ENCODE results near the gene NBAS. TPM values are rescaled to one million over a fixed set of nuclear protein-coding genes. Genes with fewer than 3 reads are reported as not detected.

The NBAS gene
- polyA plus RNA-seq, 1 donor = 55.8 TPM

DNA sequence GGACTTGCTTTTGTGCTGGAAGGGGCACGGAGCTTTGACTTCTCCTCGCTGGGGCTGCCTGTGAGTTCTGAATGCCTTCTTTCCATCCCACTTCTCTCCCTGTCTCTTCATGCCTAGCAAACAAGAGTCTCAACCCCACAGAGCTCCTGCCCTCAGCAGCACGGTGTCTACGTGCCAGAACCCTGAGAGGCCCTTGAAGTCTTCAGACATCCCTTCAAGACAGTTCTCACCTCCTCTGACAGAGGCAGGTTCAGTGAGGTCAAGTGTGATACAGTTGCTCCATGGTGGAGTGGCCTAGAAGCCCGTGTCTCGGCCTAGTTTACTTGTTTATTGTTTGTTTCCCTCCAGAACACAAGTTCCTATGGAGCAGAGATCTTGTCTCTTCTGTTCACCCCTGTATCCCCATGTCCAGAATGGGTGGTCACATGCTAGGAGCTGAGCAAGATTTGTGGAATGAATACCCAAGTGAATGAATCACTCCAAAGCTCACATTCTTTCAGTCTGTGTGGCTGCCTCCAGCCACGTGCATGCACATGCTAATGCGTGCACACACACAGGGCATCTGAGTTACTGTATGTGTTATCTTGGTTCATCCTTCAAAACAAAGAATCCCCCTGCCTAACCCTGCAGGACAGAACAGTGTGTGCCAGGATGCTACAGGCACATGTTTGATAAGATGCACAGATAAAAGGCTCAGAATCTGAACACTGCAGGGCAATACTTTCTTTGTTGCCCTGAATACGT, 391.6 kb downstream of the NBAS start:
- Histone ChIP-seq H3K9me3 (ENCODE audit: control insufficient read depth, low read depth, low read length) (no peaks in the 10 kb centered on the region), H3K27ac (ENCODE audit: low read length) (no peak overlapping the region), H3K4me3 (ENCODE audit: low read length) (no peak overlapping the region), H3K27me3 (ENCODE audit: control insufficient read depth, insufficient read depth, low read length) (no peaks in the 10 kb centered on the region), H3K36me3 (ENCODE audit: control insufficient read depth, insufficient read depth, low read length) (peaks cover 49% of the 10 kb centered on the region), H3K4me1 (ENCODE audit: control insufficient read depth, insufficient read depth, low read length) (no peaks in the 10 kb centered on the region)
- no CpG with 5 or more reads among the region's 9 CpGs for WGBS (ENCODE audit: insufficient coverage, low lambda C conversion rate)
- DNase-seq = no peak

DNA sequence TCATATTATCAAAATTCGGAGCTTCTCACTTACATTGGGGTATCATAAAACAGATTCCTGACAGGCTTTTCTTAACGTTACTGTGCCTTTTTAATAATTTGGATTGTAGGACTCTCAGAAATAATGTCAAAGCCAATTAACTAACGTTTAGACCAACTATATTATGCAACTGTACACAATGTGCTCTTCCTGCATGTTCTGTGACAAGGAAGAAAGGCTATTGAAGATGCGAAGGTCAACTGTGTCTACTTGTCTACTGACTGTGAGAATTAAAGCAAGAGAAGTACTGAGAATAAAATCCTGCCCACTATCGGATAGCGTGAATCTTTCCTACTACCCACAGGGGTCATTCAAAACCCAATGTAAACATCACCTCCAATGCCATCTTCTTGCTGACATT, 393.0 kb downstream of the NBAS start:
- H3K27ac ChIP-seq (ENCODE audit: low read length) = no peak overlapping the region
- no peak for DNase-seq
- H3K9me3 ChIP-seq (ENCODE audit: control insufficient read depth, low read depth, low read length) = no peaks in the 10 kb centered on the region
- H3K36me3 ChIP-seq (ENCODE audit: control insufficient read depth, insufficient read depth, low read length) = peaks cover 42% of the 10 kb centered on the region
- H3K4me3 ChIP-seq (ENCODE audit: low read length) = no peak overlapping the region
- no peaks in the 10 kb centered on the region for H3K4me1 ChIP-seq (ENCODE audit: control insufficient read depth, insufficient read depth, low read length)
- H3K27me3 ChIP-seq (ENCODE audit: control insufficient read depth, insufficient read depth, low read length) = no peaks in the 10 kb centered on the region
- 83% methylated on average over 2 of the region's 6 CpGs for WGBS (ENCODE audit: insufficient coverage, low lambda C conversion rate)

- no CpG with 5 or more reads among the region's 12 CpGs for WGBS (ENCODE audit: insufficient coverage, low lambda C conversion rate)
Measured at GRCh38 chr2:15166878-15167277, 394.3 kb downstream of the NBAS start.

GRCh38 chr2:15163326-15163725, 397.8 kb downstream of the NBAS start:
- H3K4me3 ChIP-seq (ENCODE audit: low read length) = no peak overlapping the region
- no peak overlapping the region for H3K27ac ChIP-seq (ENCODE audit: low read length)
- no peak for DNase-seq
- H3K36me3 ChIP-seq (ENCODE audit: control insufficient read depth, insufficient read depth, low read length) = peaks cover 23% of the 10 kb centered on the region
- no peaks in the 10 kb centered on the region for H3K27me3 ChIP-seq (ENCODE audit: control insufficient read depth, insufficient read depth, low read length)
- no CpG with 5 or more reads among the region's 2 CpGs for WGBS (ENCODE audit: insufficient coverage, low lambda C conversion rate)
- no peaks in the 10 kb centered on the region for H3K4me1 ChIP-seq (ENCODE audit: control insufficient read depth, insufficient read depth, low read length)
- H3K9me3 ChIP-seq (ENCODE audit: control insufficient read depth, low read depth, low read length) = no peaks in the 10 kb centered on the region

More at GRCh38 chr2:15166878-15167277, 394.3 kb downstream of the NBAS start:
- H3K9me3 ChIP-seq (ENCODE audit: control insufficient read depth, low read depth, low read length) = no peaks in the 10 kb centered on the region
- H3K27ac ChIP-seq (ENCODE audit: low read length) = no peak overlapping the region
- no peak overlapping the region for H3K4me3 ChIP-seq (ENCODE audit: low read length)
- no peaks in the 10 kb centered on the region for H3K27me3 ChIP-seq (ENCODE audit: control insufficient read depth, insufficient read depth, low read length)
- H3K4me1 ChIP-seq (ENCODE audit: control insufficient read depth, insufficient read depth, low read length) = no peaks in the 10 kb centered on the region
- DNase-seq = no peak
- H3K36me3 ChIP-seq (ENCODE audit: control insufficient read depth, insufficient read depth, low read length) = peaks cover 42% of the 10 kb centered on the region

DNA sequence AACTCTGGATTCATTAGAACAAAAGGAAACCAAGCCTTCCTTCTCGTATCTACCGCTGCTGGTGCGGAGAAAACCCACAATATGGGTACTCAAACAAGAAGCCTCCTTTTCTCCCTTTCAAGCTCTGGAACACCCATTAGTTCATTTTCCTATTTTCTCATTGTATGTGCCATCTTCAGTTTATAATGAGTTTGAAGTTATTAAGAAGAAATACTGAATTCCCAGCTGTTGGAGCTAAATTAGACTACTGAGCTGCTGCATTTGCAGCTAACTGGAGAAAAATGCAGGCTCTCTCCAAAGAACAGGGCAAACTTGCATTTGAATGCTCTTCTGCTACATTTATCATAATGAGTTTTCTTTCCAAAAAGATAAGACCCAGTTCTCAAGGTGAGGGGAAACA, 398.5 kb downstream of the NBAS start:
- Histone ChIP-seq H3K27me3 (ENCODE audit: control insufficient read depth, insufficient read depth, low read length) (no peaks in the 10 kb centered on the region), H3K4me1 (ENCODE audit: control insufficient read depth, insufficient read depth, low read length) (no peaks in the 10 kb centered on the region), H3K27ac (ENCODE audit: low read length) (no peak overlapping the region), H3K36me3 (ENCODE audit: control insufficient read depth, insufficient read depth, low read length) (peaks cover 23% of the 10 kb centered on the region), H3K4me3 (ENCODE audit: low read length) (no peak overlapping the region), H3K9me3 (ENCODE audit: control insufficient read depth, low read depth, low read length) (no peaks in the 10 kb centered on the region)
- no CpG with 5 or more reads among the region's 3 CpGs for WGBS (ENCODE audit: insufficient coverage, low lambda C conversion rate)
- no peak for DNase-seq

DNA sequence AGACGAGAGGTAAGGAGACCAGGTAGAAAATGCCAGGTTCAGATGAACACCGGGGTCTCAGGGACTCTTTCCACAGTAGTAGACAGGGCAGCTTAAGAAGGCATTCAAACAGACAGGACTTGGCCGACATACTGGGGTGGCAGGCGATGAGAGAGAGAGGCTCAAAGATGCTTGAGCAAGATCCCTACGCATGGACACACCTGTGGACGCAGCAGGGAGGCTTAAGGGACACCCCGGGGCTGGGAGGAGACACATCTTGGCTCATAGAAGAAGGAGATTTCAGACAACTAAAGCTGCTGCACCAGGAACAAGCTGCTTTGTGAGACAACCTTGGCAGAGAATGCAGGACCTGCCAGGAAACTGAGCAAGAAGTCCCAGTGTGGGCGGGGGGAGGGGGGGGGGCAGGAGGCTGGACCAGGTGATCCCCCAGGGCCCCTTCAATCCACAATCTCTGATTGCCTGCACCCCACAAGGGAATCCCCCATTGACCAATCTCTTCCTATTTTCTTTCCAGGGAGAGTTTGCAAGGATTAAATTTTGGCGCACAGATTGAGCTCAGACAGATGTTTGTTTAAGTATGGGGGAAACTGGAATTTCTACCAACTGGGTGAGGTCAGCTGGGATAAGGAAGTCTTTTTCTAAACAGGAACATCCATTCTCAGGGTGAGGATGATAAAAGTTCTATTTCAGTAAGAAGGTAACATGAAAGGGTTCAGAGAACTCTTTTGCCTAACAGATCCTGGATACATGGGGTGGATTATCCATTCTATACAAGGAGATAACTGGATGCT, 400.7 kb downstream of the NBAS start:
- 80% methylated on average over 1 of the region's 9 CpGs for WGBS (ENCODE audit: insufficient coverage, low lambda C conversion rate)
- no peak overlapping the region for H3K27ac ChIP-seq (ENCODE audit: low read length)
- no peak overlapping the region for H3K4me3 ChIP-seq (ENCODE audit: low read length)
- H3K9me3 ChIP-seq (ENCODE audit: control insufficient read depth, low read depth, low read length) = no peaks in the 10 kb centered on the region
- H3K4me1 ChIP-seq (ENCODE audit: control insufficient read depth, insufficient read depth, low read length) = no peaks in the 10 kb centered on the region
- DNase-seq = no peak
- peaks cover 3% of the 10 kb centered on the region for H3K36me3 ChIP-seq (ENCODE audit: control insufficient read depth, insufficient read depth, low read length)
- H3K27me3 ChIP-seq (ENCODE audit: control insufficient read depth, insufficient read depth, low read length) = no peaks in the 10 kb centered on the region

GRCh38 chr2:15159751-15160177, 401.4 kb downstream of the NBAS start:
- Histone ChIP-seq H3K36me3 (ENCODE audit: control insufficient read depth, insufficient read depth, low read length) (no peaks in the 10 kb centered on the region), H3K4me1 (ENCODE audit: control insufficient read depth, insufficient read depth, low read length) (no peaks in the 10 kb centered on the region), H3K9me3 (ENCODE audit: control insufficient read depth, low read depth, low read length) (no peaks in the 10 kb centered on the region), H3K4me3 (ENCODE audit: low read length) (no peak overlapping the region), H3K27me3 (ENCODE audit: control insufficient read depth, insufficient read depth, low read length) (no peaks in the 10 kb centered on the region), H3K27ac (ENCODE audit: low read length) (no peak overlapping the region)
- 100% methylated on average over 1 of the region's 3 CpGs for WGBS (ENCODE audit: insufficient coverage, low lambda C conversion rate)
- DNase-seq = peak; percentile 10 to 30

GRCh38 chr2:15159206-15159605, 401.9 kb downstream of the NBAS start:
- Histone ChIP-seq H3K9me3 (ENCODE audit: control insufficient read depth, low read depth, low read length) (no peaks in the 10 kb centered on the region), H3K4me3 (ENCODE audit: low read length) (no peak overlapping the region), H3K4me1 (ENCODE audit: control insufficient read depth, insufficient read depth, low read length) (no peaks in the 10 kb centered on the region), H3K36me3 (ENCODE audit: control insufficient read depth, insufficient read depth, low read length) (no peaks in the 10 kb centered on the region), H3K27ac (ENCODE audit: low read length) (no peak overlapping the region), H3K27me3 (ENCODE audit: control insufficient read depth, insufficient read depth, low read length) (no peaks in the 10 kb centered on the region)
- no CpG with 5 or more reads among the region's 5 CpGs for WGBS (ENCODE audit: insufficient coverage, low lambda C conversion rate)
- no peak for DNase-seq

- no peak for DNase-seq
- Histone ChIP-seq H3K27ac (ENCODE audit: low read length) (no peak overlapping the region), H3K9me3 (ENCODE audit: control insufficient read depth, low read depth, low read length) (no peaks in the 10 kb centered on the region), H3K4me1 (ENCODE audit: control insufficient read depth, insufficient read depth, low read length) (no peaks in the 10 kb centered on the region), H3K4me3 (ENCODE audit: low read length) (no peak overlapping the region), H3K36me3 (ENCODE audit: control insufficient read depth, insufficient read depth, low read length) (no peaks in the 10 kb centered on the region), H3K27me3 (ENCODE audit: control insufficient read depth, insufficient read depth, low read length) (no peaks in the 10 kb centered on the region)
- WGBS (ENCODE audit: insufficient coverage, low lambda C conversion rate) = no CpG with 5 or more reads among the region's 5 CpGs
Measured at GRCh38 chr2:15158532-15158931, 402.6 kb downstream of the NBAS start.

GRCh38 chr2:15158100-15158499, 403.0 kb downstream of the NBAS start:
- WGBS (ENCODE audit: insufficient coverage, low lambda C conversion rate) = no CpG with 5 or more reads among the region's 4 CpGs
- no peaks in the 10 kb centered on the region for H3K36me3 ChIP-seq (ENCODE audit: control insufficient read depth, insufficient read depth, low read length)
- no peak overlapping the region for H3K4me3 ChIP-seq (ENCODE audit: low read length)
- no peak overlapping the region for H3K27ac ChIP-seq (ENCODE audit: low read length)
- H3K27me3 ChIP-seq (ENCODE audit: control insufficient read depth, insufficient read depth, low read length) = no peaks in the 10 kb centered on the region
- DNase-seq = no peak
- no peaks in the 10 kb centered on the region for H3K4me1 ChIP-seq (ENCODE audit: control insufficient read depth, insufficient read depth, low read length)
- no peaks in the 10 kb centered on the region for H3K9me3 ChIP-seq (ENCODE audit: control insufficient read depth, low read depth, low read length)
